HEK293 (cell line): Measurements from ENCODE around the gene PFN1.
A peak's percentile ranks its signal among the peaks of the same experiment; 100 is the strongest.

ENCODE experiments used
- BCL11B ChIP-seq: fragments of 450-650 bp; formaldehyde crosslinking; IDR thresholded peaks from 2 replicates; pipeline ENCODE4 v1.5.1; 2016; ENCODE audit warnings: low read depth, missing biosample characterization, missing genetic modification characterization
- EGR2 ChIP-seq: fragments of 450-650 bp; formaldehyde crosslinking; IDR thresholded peaks from 2 replicates; pipeline ENCODE4 v1.5.1; 2016; ENCODE audit warnings: low read depth, missing biosample characterization, missing genetic modification characterization
- FEZF1 ChIP-seq: fragments of 450-650 bp; formaldehyde crosslinking; IDR thresholded peaks from 2 replicates; pipeline ENCODE4 v1.5.1; 2016; ENCODE audit warnings: missing biosample characterization, missing genetic modification characterization
- HOXC10 ChIP-seq: sonication (generic); formaldehyde crosslinking; IDR thresholded peaks from 2 replicates; pipeline ENCODE4 v1.8.1; 2023; ENCODE audit warnings: mild to moderate bottlenecking, missing genetic modification reagents
- PRDM10 ChIP-seq: fragments of 450-650 bp; formaldehyde crosslinking; IDR thresholded peaks from 2 replicates; pipeline ENCODE4 v1.5.1; 2016; ENCODE audit warnings: missing biosample characterization, missing genetic modification characterization
- ZBTB17 ChIP-seq: fragments of 450-650 bp; formaldehyde crosslinking; IDR thresholded peaks from 2 replicates; pipeline ENCODE4 v1.5.1; 2016; ENCODE audit warnings: missing biosample characterization, missing genetic modification characterization
- ZBTB21 ChIP-seq: fragments of 450-650 bp; formaldehyde crosslinking; IDR thresholded peaks from 2 replicates; pipeline ENCODE4 v1.5.1; 2017; ENCODE audit warnings: missing biosample characterization, missing genetic modification characterization
- ZBTB44 ChIP-seq: fragments of 450-650 bp; IDR thresholded peaks from 2 replicates; pipeline ENCODE4 v1.5.1; 2018; ENCODE audit warnings: missing biosample characterization, mild to moderate bottlenecking, missing genetic modification characterization
- ZBTB49 ChIP-seq: fragments of 450-650 bp; formaldehyde crosslinking; IDR thresholded peaks from 2 replicates; pipeline ENCODE4 v1.5.1; 2016; ENCODE audit warnings: missing biosample characterization, missing genetic modification characterization, low read depth
- ZFP3 ChIP-seq: fragments of 450-650 bp; formaldehyde crosslinking; IDR thresholded peaks from 2 replicates; pipeline ENCODE4 v1.5.1; 2016; ENCODE audit warnings: low read depth, missing biosample characterization, missing genetic modification characterization
- ZFP41 ChIP-seq: fragments of 450-650 bp; formaldehyde crosslinking; IDR thresholded peaks from 2 replicates; pipeline ENCODE4 v1.5.1; 2016; ENCODE audit warnings: missing biosample characterization, missing genetic modification characterization, borderline replicate concordance
- ZNF140 ChIP-seq: fragments of 450-650 bp; formaldehyde crosslinking; IDR thresholded peaks from 2 replicates; pipeline ENCODE4 v1.5.1; 2016; ENCODE audit warnings: missing biosample characterization, missing genetic modification characterization
- ZNF2 ChIP-seq: fragments of 450-650 bp; formaldehyde crosslinking; IDR thresholded peaks from 2 replicates; pipeline ENCODE4 v1.5.1; 2016; ENCODE audit warnings: missing biosample characterization, missing genetic modification characterization
- ZNF214 ChIP-seq: fragments of 450-650 bp; formaldehyde crosslinking; IDR thresholded peaks from 2 replicates; pipeline ENCODE4 v1.5.1; 2017; ENCODE audit warnings: missing biosample characterization, mild to moderate bottlenecking, missing genetic modification characterization, borderline replicate concordance
- ZNF248 ChIP-seq: fragments of 450-650 bp; formaldehyde crosslinking; IDR thresholded peaks from 2 replicates; pipeline ENCODE4 v1.5.1; 2017; ENCODE audit warnings: missing biosample characterization, missing genetic modification characterization
- ZNF274 ChIP-seq, 2 experiments: fragments of 200-500 bp in 1 of 2; fragments of 450-650 bp in 1 of 2; sonication (Bioruptor generic) in 1 of 2; formaldehyde crosslinking in 1 of 2; IDR thresholded peaks; 2 replicates each; pipeline versions ENCODE4 v1.5.1 to v1.6.1; 2014 to 2016; ENCODE audit warnings: borderline replicate concordance in 1 of 2, inconsistent platforms in 1 of 2, low read length in 1 of 2, missing biosample characterization in 1 of 2, missing genetic modification characterization in 1 of 2
- ZNF280C ChIP-seq: fragments of 450-650 bp; formaldehyde crosslinking; IDR thresholded peaks from 2 replicates; pipeline ENCODE4 v1.5.1; 2016; ENCODE audit warnings: missing biosample characterization, missing genetic modification characterization
- ZNF558 ChIP-seq: fragments of 450-650 bp; formaldehyde crosslinking; IDR thresholded peaks from 2 replicates; pipeline ENCODE4 v1.5.1; 2016; ENCODE audit warnings: missing biosample characterization, missing genetic modification characterization
- ZNF561 ChIP-seq: fragments of 450-650 bp; IDR thresholded peaks from 2 replicates; pipeline ENCODE4 v1.5.1; 2018; ENCODE audit warnings: missing biosample characterization, missing genetic modification characterization, borderline replicate concordance
- ZNF670 ChIP-seq: fragments of 450-650 bp; formaldehyde crosslinking; IDR thresholded peaks from 2 replicates; pipeline ENCODE4 v1.5.1; 2016; ENCODE audit warnings: missing biosample characterization, missing genetic modification characterization, low read depth
- TF ChIP-seq, protein P1 (sequence below): fragments of 450-650 bp; formaldehyde crosslinking; IDR thresholded peaks from 2 replicates; pipeline ENCODE4 v1.5.1; 2017; ENCODE audit warnings: missing biosample characterization, mild to moderate bottlenecking, missing genetic modification characterization, moderate library complexity
- TF ChIP-seq, protein P2 (sequence below): fragments of 450-650 bp; formaldehyde crosslinking; IDR thresholded peaks from 2 replicates; pipeline ENCODE4 v1.5.1; 2016; ENCODE audit warnings: missing biosample characterization, missing genetic modification characterization, borderline replicate concordance
- TF ChIP-seq, protein P3 (sequence below): fragments of 450-650 bp; formaldehyde crosslinking; IDR thresholded peaks from 2 replicates; pipeline ENCODE4 v1.5.1; 2016; ENCODE audit warnings: missing biosample characterization, missing genetic modification characterization

Gene PFN1

DNA sequence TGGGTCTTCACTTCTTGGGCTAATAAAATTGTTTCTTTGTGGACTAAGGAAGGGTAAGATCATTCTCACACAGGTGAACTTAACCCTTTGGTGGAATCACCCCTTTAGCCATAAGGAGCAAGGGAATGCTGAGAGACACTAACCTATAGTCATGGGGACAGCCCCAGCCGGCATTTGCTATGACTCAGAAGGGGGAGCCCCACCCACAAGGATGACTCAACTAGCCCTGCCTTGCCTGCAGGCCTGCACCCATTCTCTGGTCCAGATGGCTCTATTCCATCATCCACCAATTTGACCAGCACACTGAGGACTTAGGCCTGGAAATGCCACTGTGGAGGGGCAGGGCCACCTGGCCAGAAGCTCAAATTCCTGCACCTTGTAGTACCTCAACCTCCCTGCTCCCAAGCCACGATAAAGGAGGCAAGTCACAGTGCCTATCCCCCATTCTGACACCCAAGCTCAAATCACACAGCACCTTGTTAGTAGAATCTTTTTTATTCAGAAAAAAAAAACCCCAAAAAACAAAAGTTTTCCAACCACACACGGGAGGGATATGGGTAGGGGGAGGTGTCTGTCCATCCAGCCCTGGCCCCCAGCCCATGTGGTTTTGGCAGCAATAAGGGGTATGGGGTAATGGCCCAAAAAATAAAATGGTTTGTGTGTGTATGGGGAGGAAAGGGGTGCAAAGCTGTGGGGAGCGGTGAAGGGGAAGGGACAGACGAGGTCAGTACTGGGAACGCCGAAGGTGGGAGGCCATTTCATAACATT is 3.0 kb downstream of the PFN1 start (continued):
- peak; percentile 64 for TF ChIP-seq PRDM10
- no peak for TF ChIP-seq ZNF140
- TF ChIP-seq, protein P1, sequence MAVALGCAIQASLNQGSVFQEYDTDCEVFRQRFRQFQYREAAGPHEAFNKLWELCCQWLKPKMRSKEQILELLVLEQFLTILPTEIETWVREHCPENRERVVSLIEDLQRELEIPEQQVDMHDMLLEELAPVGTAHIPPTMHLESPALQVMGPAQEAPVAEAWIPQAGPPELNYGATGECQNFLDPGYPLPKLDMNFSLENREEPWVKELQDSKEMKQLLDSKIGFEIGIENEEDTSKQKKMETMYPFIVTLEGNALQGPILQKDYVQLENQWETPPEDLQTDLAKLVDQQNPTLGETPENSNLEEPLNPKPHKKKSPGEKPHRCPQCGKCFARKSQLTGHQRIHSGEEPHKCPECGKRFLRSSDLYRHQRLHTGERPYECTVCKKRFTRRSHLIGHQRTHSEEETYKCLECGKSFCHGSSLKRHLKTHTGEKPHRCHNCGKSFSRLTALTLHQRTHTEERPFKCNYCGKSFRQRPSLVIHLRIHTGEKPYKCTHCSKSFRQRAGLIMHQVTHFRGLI: no peak
- TF ChIP-seq HOXC10 (CRISPR knock-in tag): no peak
- no peak for TF ChIP-seq EGR2
- no peak for TF ChIP-seq ZNF214 (tag by site-specific recombination)
- TF ChIP-seq BCL11B (tag by site-specific recombination): no peak
- peak; percentile 82 for TF ChIP-seq ZBTB17 (tag by site-specific recombination)
- TF ChIP-seq ZFP41 (tag by site-specific recombination): no peak
- TF ChIP-seq ZBTB44 (tag by site-specific recombination): peak; percentile 15; the same call in 1 of the 2 replicates
- no peak for TF ChIP-seq FEZF1 (tag by site-specific recombination)
- TF ChIP-seq ZFP3 (tag by site-specific recombination): no peak
- no peak for TF ChIP-seq ZNF2 (tag by site-specific recombination)
- no peak for TF ChIP-seq ZNF274 (IDR thresholded peaks at IDR 0.05; ENCODE audit: low read length)
- no peak for TF ChIP-seq ZNF274 (tag by site-specific recombination; IDR thresholded peaks at IDR 0.05; ENCODE audit: borderline replicate concordance)
- TF ChIP-seq, protein P2, sequence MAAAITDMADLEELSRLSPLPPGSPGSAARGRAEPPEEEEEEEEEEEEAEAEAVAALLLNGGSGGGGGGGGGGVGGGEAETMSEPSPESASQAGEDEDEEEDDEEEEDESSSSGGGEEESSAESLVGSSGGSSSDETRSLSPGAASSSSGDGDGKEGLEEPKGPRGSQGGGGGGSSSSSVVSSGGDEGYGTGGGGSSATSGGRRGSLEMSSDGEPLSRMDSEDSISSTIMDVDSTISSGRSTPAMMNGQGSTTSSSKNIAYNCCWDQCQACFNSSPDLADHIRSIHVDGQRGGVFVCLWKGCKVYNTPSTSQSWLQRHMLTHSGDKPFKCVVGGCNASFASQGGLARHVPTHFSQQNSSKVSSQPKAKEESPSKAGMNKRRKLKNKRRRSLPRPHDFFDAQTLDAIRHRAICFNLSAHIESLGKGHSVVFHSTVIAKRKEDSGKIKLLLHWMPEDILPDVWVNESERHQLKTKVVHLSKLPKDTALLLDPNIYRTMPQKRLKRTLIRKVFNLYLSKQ (tag by site-specific recombination): no peak
- no peak for TF ChIP-seq ZNF558 (tag by site-specific recombination)
- TF ChIP-seq ZNF561: no peak
- no peak for TF ChIP-seq ZNF280C
- no peak for TF ChIP-seq ZNF670
- TF ChIP-seq ZNF248 (tag by site-specific recombination): no peak
- no peak for TF ChIP-seq ZBTB49 (tag by site-specific recombination)
- TF ChIP-seq, protein P3, sequence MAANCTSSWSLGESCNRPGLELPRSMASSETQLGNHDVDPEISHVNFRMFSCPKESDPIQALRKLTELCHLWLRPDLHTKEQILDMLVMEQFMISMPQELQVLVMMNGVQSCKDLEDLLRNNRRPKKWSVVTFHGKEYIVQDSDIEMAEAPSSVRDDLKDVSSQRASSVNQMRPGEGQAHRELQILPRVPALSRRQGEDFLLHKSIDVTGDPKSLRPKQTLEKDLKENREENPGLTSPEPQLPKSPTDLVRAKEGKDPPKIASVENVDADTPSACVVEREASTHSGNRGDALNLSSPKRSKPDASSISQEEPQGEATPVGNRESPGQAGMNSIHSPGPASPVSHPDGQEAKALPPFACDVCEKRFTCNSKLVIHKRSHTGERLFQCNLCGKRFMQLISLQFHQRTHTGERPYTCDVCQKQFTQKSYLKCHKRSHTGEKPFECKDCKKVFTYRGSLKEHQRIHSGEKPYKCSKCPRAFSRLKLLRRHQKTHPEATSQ (tag by site-specific recombination): no peak
- no peak for TF ChIP-seq ZBTB21 (tag by site-specific recombination)
